Stimulated activated CD8-positive, alpha-beta memory T cell treated with anti-CD3 and anti-CD28 coated beads, Interleukin-12 subunit alpha, Interleukin-12 subunit beta, amount 100 ng/mL, for 24 hours (primary cell): ENCODE measurements around the gene KLHL11.
A peak's percentile ranks its signal among the peaks of the same experiment; 100 is the strongest.
"Not testable (repeated sequence)": the region's sequence is repeated elsewhere in the genome, so short reads cannot be mapped to it uniquely, and the experiment has no call there.

Source experiments
- DNase-seq: peaks from one replicate; pipeline ENCODE4 v3.0.0-alpha.2; 2020; ENCODE audit errors: extremely low read depth

The KLHL11 gene

GRCh38 chr17:41837761-41838538, 27.3 kb downstream of the KLHL11 start, which contains the start of gene KLHL10:
KLHL10 (plus strand) TSS chr17:41837825; CDS start chr17:41837933, 108 bp downstream.
- no peak for DNase-seq

DNA sequence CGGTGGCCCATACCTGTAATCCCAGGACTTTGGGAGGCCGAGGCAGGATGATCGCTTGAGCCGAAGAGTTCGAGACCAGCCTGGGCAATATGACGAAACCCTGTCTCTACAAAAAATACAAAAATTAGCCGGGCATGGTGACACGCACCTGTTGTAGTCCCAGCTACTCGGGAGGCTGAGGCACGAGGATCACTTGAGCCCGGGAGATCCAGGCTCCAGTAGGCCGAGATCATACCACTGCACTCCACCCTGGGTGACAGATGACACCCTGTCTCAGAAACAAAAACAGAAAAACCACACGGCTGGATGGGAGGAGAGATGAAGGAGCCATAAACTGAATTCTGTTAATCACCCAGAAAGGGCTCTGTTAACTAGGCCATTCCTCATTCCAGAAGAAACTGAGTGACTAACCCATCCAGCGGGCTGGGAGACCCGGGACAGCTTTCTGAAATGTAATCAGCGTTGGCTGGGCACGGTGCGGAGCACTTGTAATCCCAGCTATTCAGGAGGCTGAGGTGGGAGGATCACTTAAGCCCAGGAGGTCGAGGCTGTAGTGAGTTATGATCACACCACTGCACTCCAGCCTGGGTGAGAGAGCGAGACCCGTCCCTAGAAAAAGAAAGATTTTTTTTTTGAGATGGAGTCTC, 28.6 kb downstream of the KLHL11 start:
- DNase-seq, result no peak

- peak; percentile 21 for DNase-seq
Observed at GRCh38 chr17:41835800-41836549, 29.2 kb downstream of the KLHL11 start, which contains the start of gene NT5C3B. NT5C3B (minus strand) TSS chr17:41836232; CDS start chr17:41836193, 39 bp downstream.

DNA sequence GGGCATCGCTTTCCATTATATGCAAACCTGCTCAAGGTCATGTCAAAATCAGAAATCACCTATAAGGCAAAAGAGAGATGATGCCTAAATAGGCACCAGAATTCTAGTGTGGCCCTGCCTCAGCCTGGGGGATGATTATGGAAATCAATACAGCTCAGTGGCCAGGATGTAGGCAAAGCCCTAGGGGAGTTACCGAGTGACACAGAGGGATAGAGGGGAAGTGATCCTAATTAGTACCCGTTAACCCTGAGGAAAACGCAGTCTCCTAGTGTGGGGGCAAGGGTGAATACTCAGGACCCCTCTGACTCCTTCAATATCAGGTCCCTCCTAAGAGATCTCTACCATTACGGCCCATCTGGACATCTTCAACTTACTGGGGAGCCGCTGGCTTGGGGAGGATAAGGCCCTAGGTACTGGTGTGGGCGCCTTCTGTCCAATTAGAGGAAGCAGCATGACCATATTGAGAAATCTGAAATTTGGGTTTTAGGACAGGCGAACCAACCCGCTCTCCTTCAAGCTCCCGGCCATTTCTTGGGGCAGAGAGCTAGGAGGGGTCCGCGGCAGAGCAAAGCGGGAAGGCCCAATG, 29.9 kb downstream of the KLHL11 start:
- no peak for DNase-seq

GRCh38 chr17:41829961-41830360, 35.3 kb downstream of the KLHL11 start:
- DNase-seq, result not testable (repeated sequence)

- DNase-seq, result no peak
Observed at GRCh38 chr17:41825175-41825845, 39.9 kb downstream of the KLHL11 start.

DNA sequence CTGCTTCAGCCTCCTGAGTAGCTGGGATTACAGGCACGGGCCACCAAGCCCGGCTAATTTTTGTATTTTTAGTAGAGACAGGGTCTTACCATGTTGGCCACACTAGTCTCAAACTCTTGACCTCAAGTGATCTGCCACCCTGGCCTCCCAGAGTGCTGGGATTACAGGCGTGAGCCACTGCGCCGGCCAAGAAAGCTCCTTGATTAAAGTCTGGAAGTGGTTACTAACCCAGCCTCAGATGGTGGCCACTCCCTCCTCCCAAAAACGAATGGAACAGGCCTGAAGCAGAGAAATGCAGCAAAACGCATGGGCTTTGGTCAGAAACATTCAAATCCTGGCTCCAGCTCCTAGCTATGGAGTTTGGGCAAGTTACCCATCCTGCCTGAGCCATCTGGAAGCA, 41.1 kb downstream of the KLHL11 start:
- DNase-seq, result no peak

DNA sequence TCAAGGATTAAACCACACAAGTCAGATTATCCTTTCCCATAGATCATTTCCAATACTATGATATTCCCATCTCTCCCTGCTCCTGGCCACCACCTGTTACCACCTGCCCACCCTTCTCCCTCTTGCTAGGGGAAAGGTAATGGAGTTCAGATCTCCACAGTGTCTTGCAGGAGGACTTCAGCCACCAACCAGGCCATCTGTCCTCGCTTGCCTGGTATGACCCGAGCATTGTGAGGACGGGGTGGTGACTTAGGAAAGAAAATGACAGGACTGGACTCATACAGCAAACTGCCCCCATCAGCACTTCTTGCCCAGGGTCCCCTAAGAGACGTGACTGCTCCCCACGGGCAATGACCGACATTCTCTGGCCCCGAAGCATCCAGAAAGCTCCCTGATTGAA, 41.6 kb downstream of the KLHL11 start:
- no peak for DNase-seq

DNA sequence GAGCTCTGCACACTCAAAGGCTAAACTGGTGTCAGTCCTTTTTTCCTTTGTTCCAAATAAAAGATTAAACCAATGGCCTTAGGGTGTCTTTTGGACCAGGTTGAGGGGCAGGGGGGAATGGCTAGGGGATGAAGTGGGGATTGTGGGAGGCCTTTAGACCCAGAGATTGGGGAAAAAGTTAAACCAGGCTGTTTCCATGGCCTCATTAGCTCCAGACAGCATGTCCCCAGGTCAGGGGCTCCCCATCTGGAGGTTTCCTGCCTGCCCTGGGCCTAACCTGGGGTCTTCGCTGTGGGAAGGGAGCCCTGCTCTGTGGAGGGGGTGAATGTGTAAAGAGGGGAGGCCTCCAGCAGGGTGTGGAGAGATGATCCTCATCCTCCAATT, 42.1 kb downstream of the KLHL11 start:
- no peak for DNase-seq

DNA sequence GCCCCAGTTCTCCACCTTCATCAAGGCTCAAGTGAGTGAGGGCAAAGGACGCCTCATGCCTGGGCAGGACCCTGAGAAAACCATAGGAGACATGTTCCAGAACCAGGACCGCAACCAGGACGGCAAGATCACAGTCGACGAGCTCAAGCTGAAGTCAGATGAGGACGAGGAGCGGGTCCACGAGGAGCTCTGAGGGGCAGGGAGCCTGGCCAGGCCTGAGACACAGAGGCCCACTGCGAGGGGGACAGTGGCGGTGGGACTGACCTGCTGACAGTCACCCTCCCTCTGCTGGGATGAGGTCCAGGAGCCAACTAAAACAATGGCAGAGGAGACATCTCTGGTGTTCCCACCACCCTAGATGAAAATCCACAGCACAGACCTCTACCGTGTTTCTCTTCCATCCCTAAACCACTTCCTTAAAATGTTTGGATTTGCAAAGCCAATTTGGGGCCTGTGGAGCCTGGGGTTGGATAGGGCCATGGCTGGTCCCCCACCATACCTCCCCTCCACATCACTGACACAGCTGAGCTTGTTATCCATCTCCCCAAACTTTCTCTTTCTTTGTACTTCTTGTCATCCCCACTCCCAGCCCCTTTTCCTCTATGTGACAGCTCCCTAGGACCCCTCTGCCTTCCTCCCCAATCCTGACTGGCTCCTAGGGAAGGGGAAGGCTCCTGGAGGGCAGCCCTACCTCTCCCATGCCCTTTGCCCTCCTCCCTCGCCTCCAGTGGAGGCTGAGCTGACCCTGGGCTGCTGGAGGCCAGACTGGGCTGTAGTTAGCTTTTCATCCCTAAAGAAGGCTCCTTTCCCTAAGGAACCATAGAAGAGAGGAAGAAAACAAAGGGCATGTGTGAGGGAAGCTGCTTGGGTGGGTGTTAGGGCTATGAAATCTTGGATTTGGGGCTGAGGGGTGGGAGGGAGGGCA, 42.7 kb downstream of the KLHL11 start:
- no peak for DNase-seq

- no peak for DNase-seq
Observed at GRCh38 chr17:41821776-41822175, 43.4 kb downstream of the KLHL11 start.

DNA sequence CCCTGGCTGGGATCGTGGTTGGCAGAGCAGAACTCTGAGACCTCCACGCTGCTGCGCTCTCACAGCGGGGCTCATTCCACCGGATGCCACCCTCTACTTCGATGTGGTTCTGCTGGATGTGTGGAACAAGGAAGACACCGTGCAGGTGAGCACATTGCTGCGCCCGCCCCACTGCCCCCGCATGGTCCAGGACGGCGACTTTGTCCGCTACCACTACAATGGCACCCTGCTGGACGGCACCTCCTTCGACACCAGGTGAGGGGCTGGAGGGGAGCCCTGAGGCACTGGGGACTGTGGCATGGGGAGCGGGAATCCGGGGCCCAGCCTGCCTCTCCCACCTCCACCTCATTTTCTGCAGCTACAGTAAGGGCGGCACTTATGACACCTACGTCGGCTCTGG, 47.2 kb downstream of the KLHL11 start:
- no peak for DNase-seq

DNA sequence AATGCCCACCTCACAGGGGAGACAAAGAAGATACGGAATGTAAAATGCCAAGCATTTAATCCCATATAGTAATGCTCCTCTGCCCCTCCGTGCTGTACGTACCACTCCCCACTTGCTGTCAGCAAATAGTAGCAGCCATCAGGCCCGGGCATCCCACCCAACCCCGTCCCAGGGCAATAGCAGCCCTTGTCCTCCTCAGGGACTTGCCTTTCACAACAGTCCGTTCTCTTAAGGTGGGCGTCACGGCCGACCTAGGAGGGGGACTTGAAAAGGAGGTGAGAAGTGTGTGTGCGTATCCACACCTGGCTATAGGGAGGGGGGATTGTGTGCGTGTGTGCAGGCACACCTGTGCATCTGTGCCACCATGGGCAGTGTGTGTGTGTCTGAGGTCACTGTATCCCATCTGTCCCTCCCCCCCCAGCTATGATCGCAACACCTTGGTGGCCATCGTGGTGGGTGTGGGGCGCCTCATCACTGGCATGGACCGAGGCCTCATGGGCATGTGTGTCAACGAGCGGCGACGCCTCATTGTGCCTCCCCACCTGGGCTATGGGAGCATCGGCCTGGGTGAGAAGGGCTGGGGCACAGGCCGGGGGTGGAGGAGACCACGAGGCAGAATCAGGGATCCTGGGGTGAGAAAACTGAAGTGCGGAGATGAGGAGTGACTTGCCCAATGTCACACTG, 48.4 kb downstream of the KLHL11 start:
- DNase-seq, result no peak

DNA sequence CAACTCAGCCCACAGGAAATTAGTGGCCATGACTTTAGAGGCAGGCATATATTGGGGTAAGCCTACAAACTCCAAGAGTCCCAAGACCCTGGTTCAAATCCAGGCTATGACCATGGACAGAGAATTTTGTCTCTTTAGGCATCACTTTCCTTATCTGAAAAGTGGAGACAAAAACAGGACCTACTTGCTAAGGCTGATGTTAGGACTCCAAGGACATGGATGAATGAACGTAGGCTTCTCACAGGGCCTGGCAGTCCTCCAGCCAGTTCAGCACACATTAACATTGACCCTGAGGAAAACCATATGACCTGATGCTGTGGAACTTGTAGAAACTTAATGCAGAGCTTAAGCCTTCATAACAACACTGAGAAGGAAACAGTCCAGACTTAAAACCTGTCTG, 51.0 kb downstream of the KLHL11 start:
- no peak for DNase-seq

- DNase-seq, result no peak
Observed at GRCh38 chr17:41813699-41814124, 51.5 kb downstream of the KLHL11 start.

GRCh38 chr17:41813152-41813680, 52.0 kb downstream of the KLHL11 start:
- DNase-seq, result no peak

DNA sequence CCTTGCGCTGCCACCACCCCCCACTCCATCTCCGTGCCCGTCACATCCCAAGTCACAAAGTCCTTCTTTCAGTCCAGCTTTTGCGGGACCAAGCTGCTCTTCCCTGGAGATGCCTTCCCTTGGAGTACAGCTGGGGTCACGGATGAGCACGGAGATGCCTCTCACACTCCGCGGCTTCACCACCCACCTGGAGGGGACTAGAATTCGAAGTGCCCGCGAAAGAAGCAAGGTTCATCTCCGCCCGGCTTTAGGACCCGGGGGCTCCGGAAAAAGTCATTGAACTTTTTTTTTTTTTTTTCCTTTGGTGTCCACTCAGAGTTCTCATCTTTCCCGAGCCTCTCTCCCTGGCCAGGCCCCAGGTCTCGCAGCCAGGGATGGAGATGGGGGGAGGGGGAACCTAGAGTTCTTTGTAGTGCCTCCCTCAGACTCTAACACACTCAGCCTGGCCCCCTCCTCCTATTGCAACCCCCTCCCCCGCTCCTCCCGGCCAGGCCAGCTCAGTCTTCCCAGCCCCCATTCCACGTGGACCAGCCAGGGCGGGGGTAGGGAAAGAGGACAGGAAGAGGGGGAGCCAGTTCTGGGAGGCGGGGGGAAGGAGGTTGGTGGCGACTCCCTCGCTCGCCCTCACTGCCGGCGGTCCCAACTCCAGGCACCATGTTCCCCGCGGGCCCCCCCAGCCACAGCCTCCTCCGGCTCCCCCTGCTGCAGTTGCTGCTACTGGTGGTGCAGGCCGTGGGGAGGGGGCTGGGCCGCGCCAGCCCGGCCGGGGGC, 52.7 kb downstream of the KLHL11 start, which contains the start of gene FKBP10:
FKBP10 (plus strand) TSS at position 624 of the 771 bp plus-strand sequence; CDS start at position 655, 31 bp downstream.
- DNase-seq, result no peak

- DNase-seq, result peak; percentile 32
Observed at GRCh38 chr17:41811549-41812380, 53.5 kb downstream of the KLHL11 start, which contains the start of gene P3H4. P3H4 (minus strand) TSS chr17:41811949; CDS start chr17:41811915, 34 bp downstream.
